Keratinocyte (primary cell): ENCODE results near the gene COMMD6. TPM values are rescaled to one million over a fixed set of nuclear protein-coding genes. Genes with fewer than 3 reads are reported as not detected.

Experiments
- DNase-seq: peaks from one replicate; pipeline ENCODE4 v3.0.0-alpha.2; 2011; ENCODE audit warnings: low read depth, missing footprints, low spot score
- FAIRE-seq: peaks from 2 replicates; lab custom pipeline; 2011; peaks lifted over from hg19 to GRCh38; lab: Jason Lieb, UNC
- H2AFZ ChIP-seq: 2 replicates; pipeline ENCODE4 v1.6.0; 2012; ENCODE audit warnings: low read length, control low read depth, inconsistent platforms; ENCODE audit not compliant: control insufficient read depth
- H3K27ac ChIP-seq: 2 replicates; pipeline ENCODE4 v1.5.1; 2011; ENCODE audit warnings: low read length; ENCODE audit not compliant: control insufficient read depth, insufficient read depth
- H3K27me3 ChIP-seq: 3 replicates; pipeline ENCODE4 v1.6.0; 2011; ENCODE audit warnings: low read length; ENCODE audit not compliant: control insufficient read depth, insufficient read depth; ENCODE audit errors: extremely low read depth
- H3K36me3 ChIP-seq, 2 experiments: 2 replicates in 1 of 2; 3 replicates in 1 of 2; pipeline ENCODE4 v1.5.1; 2011; ENCODE audit warnings: low read length in 2 of 2, mild to moderate bottlenecking in 1 of 2; ENCODE audit not compliant: control insufficient read depth in 2 of 2, insufficient read depth in 2 of 2; ENCODE audit errors: extremely low read depth in 1 of 2
- H3K4me1 ChIP-seq: 3 replicates; pipeline ENCODE4 v1.5.1; 2011; ENCODE audit warnings: low read length; ENCODE audit not compliant: control insufficient read depth, insufficient read depth; ENCODE audit errors: extremely low read depth
- H3K4me2 ChIP-seq: 3 replicates; pipeline ENCODE4 v1.6.0; 2011; ENCODE audit warnings: low read depth, low read length; ENCODE audit not compliant: control insufficient read depth, insufficient read depth; ENCODE audit errors: extremely low read depth
- H3K4me3 ChIP-seq, 3 experiments: fragments of 200-600 bp in 1 of 3; sonication (generic) in 1 of 3; 2 replicates in 2 of 3; 3 replicates in 1 of 3; pipeline ENCODE4 v1.5.1; 2011 to 2016; ENCODE audit warnings: low read length in 3 of 3, mild to moderate bottlenecking in 3 of 3, control low read depth in 2 of 3, inconsistent platforms in 1 of 3, low read depth in 1 of 3, mixed read lengths in 1 of 3, mixed run types in 1 of 3, moderate library complexity in 1 of 3; ENCODE audit not compliant: control insufficient read depth in 2 of 3, insufficient read depth in 2 of 3; ENCODE audit errors: extremely low read depth in 1 of 3
- H3K79me2 ChIP-seq: 2 replicates; pipeline ENCODE4 v1.6.0; 2012; ENCODE audit warnings: low read length; ENCODE audit not compliant: control insufficient read depth, insufficient read depth
- H3K9ac ChIP-seq: 3 replicates; pipeline ENCODE4 v1.6.0; 2011; ENCODE audit warnings: low read length; ENCODE audit not compliant: control insufficient read depth, insufficient read depth; ENCODE audit errors: extremely low read depth
- H3K9me1 ChIP-seq: 3 replicates; pipeline ENCODE4 v1.6.0; 2011; ENCODE audit warnings: low read length; ENCODE audit not compliant: control insufficient read depth, insufficient read depth; ENCODE audit errors: extremely low read depth
- H3K9me3 ChIP-seq: 2 replicates; pipeline ENCODE4 v1.5.1; 2012; ENCODE audit warnings: low read depth, low read length; ENCODE audit not compliant: control insufficient read depth
- H4K20me1 ChIP-seq: 3 replicates; pipeline ENCODE4 v1.6.0; 2011; ENCODE audit warnings: low read length; ENCODE audit not compliant: control insufficient read depth, insufficient read depth; ENCODE audit errors: extremely low read depth
- CTCF ChIP-seq, 3 experiments: IDR thresholded peaks in 1 of 3; conservative IDR thresholded peaks in 1 of 3; optimal IDR thresholded peaks in 1 of 3; 2 replicates in 2 of 3; 3 replicates in 1 of 3; pipeline versions ENCODE3 to v1.5.1; 2011; ENCODE audit warnings: low read length in 3 of 3, mild to moderate bottlenecking in 3 of 3, moderate library complexity in 2 of 3, control low read depth in 1 of 3, inconsistent platforms in 1 of 3; ENCODE audit not compliant: insufficient read depth in 2 of 3; ENCODE audit errors: extremely low read depth in 1 of 3
- EZH2 ChIP-seq: IDR thresholded peaks from one replicate; pipeline ENCODE4 v1.6.1; 2012; ENCODE audit warnings: inconsistent platforms, mild to moderate bottlenecking, low read length, moderate library complexity
- dilution Hi-C: fragments of 300-500 bp; cut with MboI; formaldehyde crosslinking; loops from one replicate; pipeline ENCODE4 v1.7.0; 2020; ENCODE audit warnings: low sequenced_read_pairs; ENCODE audit not compliant: extremely low pct_ligation_motif_present
- polyA plus RNA-seq, 5 experiments: library from polyadenylated mRNA; depleted of rRNA in 3 of 5; stranded (reverse) in 3 of 5; stranded (forward) in 1 of 5; unstranded in 1 of 5; fragments of >200 nt; gene quantifications; 1 replicate in 1 of 5; 2 replicates in 3 of 5; 3 replicates in 1 of 5; pipeline versions ENCODE4 v1.2.1 to v1.2.3, GENCODE V29; 2011 to 2012; ENCODE audit warnings: missing spikeins in 2 of 5, low read depth in 1 of 5, low replicate concordance in 1 of 5

COMMD6 gene
- polyA plus RNA-seq, 1 donor (not counting 4 experiments of a cell fraction or from before 2014, with no cell fraction given), result 403 TPM

GRCh38 chr13:75512253-75512652 is 25.4 kb downstream of the COMMD6 start:
- Histone ChIP-seq H3K9ac (no peak overlapping the region), H4K20me1 (no peaks in the 10 kb centered on the region), H3K36me3 (no peaks in the 10 kb centered on the region), H3K4me3 (no peak overlapping the region), H3K79me2 (no peaks in the 10 kb centered on the region), H3K9me3 (no peaks in the 10 kb centered on the region), H2AFZ (no peak overlapping the region), H3K4me2 (no peak overlapping the region), H3K9me1 (no peaks in the 10 kb centered on the region), H3K4me1 (no peaks in the 10 kb centered on the region), H3K27ac (no peak overlapping the region), H3K27me3 (no peaks in the 10 kb centered on the region)
- FAIRE-seq (no peak), DNase-seq (no peak)
- dilution Hi-C loops, result no loop called here
- no peak for TF ChIP-seq EZH2
- TF ChIP-seq CTCF (optimal IDR thresholded peaks at IDR 0.05 in 1 of 3, IDR thresholded peaks at IDR 0.05 in 1 of 3, conservative IDR thresholded peaks at IDR 0.05 in 1 of 3; ENCODE audit: extremely low read depth in 1 of 3, insufficient read depth in 2 of 3, low read length in 3 of 3), result no peak

- Histone ChIP-seq H3K79me2 (no peaks in the 10 kb centered on the region), H3K4me3 (no peak overlapping the region), H3K9me3 (no peaks in the 10 kb centered on the region), H3K27ac (no peak overlapping the region), H3K4me1 (no peaks in the 10 kb centered on the region), H3K27me3 (no peaks in the 10 kb centered on the region), H3K4me2 (no peak overlapping the region), H3K9ac (no peak overlapping the region), H3K9me1 (no peaks in the 10 kb centered on the region), H4K20me1 (no peaks in the 10 kb centered on the region), H2AFZ (no peak overlapping the region), H3K36me3 (no peaks in the 10 kb centered on the region)
- TF ChIP-seq EZH2, result no peak
- TF ChIP-seq CTCF (optimal IDR thresholded peaks at IDR 0.05 in 1 of 3, IDR thresholded peaks at IDR 0.05 in 1 of 3, conservative IDR thresholded peaks at IDR 0.05 in 1 of 3; ENCODE audit: extremely low read depth in 1 of 3, insufficient read depth in 2 of 3, low read length in 3 of 3), result no peak
- no peak for DNase-seq
- no peak for FAIRE-seq
- dilution Hi-C loops, result no loop called here
Observed at GRCh38 chr13:75511051-75511625, 26.5 kb downstream of the COMMD6 start.
